HCT116 (cell line): ENCODE measurements around the gene CNTN2. TPM values are rescaled to one million over a fixed set of nuclear protein-coding genes. Genes with fewer than 3 reads are reported as not detected.

Experiments used
- ATAC-seq: fragments of 200-7000 bp; cut with Tn5 transposase; 2 replicates; pipeline ENCODE4 v1.9.1; 2020; ENCODE audit warnings: mild to moderate bottlenecking, moderate library complexity
- BruUV-seq: library from RNA; stranded (reverse); fragments of 400-500 nt; replicated peaks from 2 replicates; lab custom pipeline; 2021; lab: Mats Ljungman, UMichigan
- CTCF ChIA-PET: fragments of 300-600 bp; sonication (Branson Sonifier 250); formaldehyde crosslinking; loops from one replicate; lab custom pipeline; 2021; ENCODE audit warnings: antibody characterized with exemption; lab: Charles Lee
- POLR2A ChIA-PET: fragments of 300-600, 350-600 bp; sonication (Branson Sonifier 250); formaldehyde crosslinking; loops from one replicate; lab custom pipeline; 2021; ENCODE audit warnings: antibody characterized with exemption; lab: Charles Lee
- RAD21 ChIA-PET, 2 experiments: fragments of 300-600 bp; sonication (Branson Sonifier 250); formaldehyde crosslinking; loops; one replicate each; lab custom pipeline; 2023; ENCODE audit warnings: low total read pairs in 2 of 2; ENCODE audit not compliant: uncharacterized antibody in 2 of 2, unreplicated experiment in 2 of 2, low non-redundant PET in 1 of 2; lab: Charles Lee
- DNase-seq: peaks from one replicate; pipeline ENCODE4 v3.0.0-alpha.2; 2010; ENCODE audit warnings: low read depth, low spot score
- H2AFZ ChIP-seq: fragments of 200-600 bp; shearing (Covaris generic), sonication (generic); 2 replicates; pipeline ENCODE4 v1.6.1; 2017; ENCODE audit warnings: low read depth, mixed run types, mixed read lengths, antibody characterized with exemption, low read length; ENCODE audit not compliant: poor library complexity, severe bottlenecking
- H3K27ac ChIP-seq: 2 replicates; pipeline ENCODE4 v1.5.1; 2012; ENCODE audit warnings: low read depth, low read length
- H3K27me3 ChIP-seq: fragments of 200-600 bp; sonication (generic); 2 replicates; pipeline ENCODE4 v1.6.1; 2016; ENCODE audit warnings: mixed run types, low read length, mixed read lengths; ENCODE audit not compliant: insufficient read depth
- H3K36me3 ChIP-seq, 2 experiments: fragments of 200-500 bp in 1 of 2; fragments of 200-600 bp in 1 of 2; sonication (Bioruptor generic) in 1 of 2; sonication (generic) in 1 of 2; 2 replicates each; pipeline versions ENCODE4 v1.5.1 to v1.6.1; 2014 to 2016; ENCODE audit warnings: low read length in 2 of 2, inconsistent platforms in 1 of 2, mixed read lengths in 1 of 2, mixed run types in 1 of 2; ENCODE audit not compliant: insufficient read depth in 2 of 2, control insufficient read depth in 1 of 2
- H3K4me1 ChIP-seq, 2 experiments: fragments of 200-600 bp in 1 of 2; sonication (generic) in 1 of 2; 2 replicates each; pipeline versions ENCODE4 v1.5.1 to v1.6.1; 2012 to 2017; ENCODE audit warnings: low read length in 2 of 2, inconsistent platforms in 1 of 2, mild to moderate bottlenecking in 1 of 2, mixed read lengths in 1 of 2, mixed run types in 1 of 2, moderate library complexity in 1 of 2; ENCODE audit not compliant: insufficient read depth in 2 of 2, control insufficient read depth in 1 of 2
- H3K4me2 ChIP-seq: fragments of 200-600 bp; sonication (generic); 2 replicates; pipeline ENCODE4 v1.6.1; 2017; ENCODE audit warnings: mixed run types, low read length, mixed read lengths
- H3K4me3 ChIP-seq, 2 experiments: fragments of 200-600 bp in 1 of 2; sonication (generic) in 1 of 2; replicated peaks in 1 of 2; 2 replicates each; pipeline ENCODE4 v1.5.1; 2011 to 2016; ENCODE audit warnings: low read length in 2 of 2, control low read depth in 1 of 2, low read depth in 1 of 2, mild to moderate bottlenecking in 1 of 2, mixed read lengths in 1 of 2, mixed run types in 1 of 2
- H3K79me2 ChIP-seq: fragments of 200-600 bp; sonication (generic); 2 replicates; pipeline ENCODE4 v1.6.1; 2017; ENCODE audit warnings: mild to moderate bottlenecking, mixed run types, low read length, moderate library complexity, mixed read lengths; ENCODE audit not compliant: insufficient read depth
- H3K9ac ChIP-seq: fragments of 200-600 bp; sonication (generic); 2 replicates; pipeline ENCODE4 v1.6.1; 2016; ENCODE audit warnings: low read length, mixed read lengths
- H3K9me2 ChIP-seq: fragments of 200-600 bp; sonication (generic), shearing (Covaris generic); 2 replicates; pipeline ENCODE4 v1.6.1; 2017; ENCODE audit warnings: mixed run types, mild to moderate bottlenecking, moderate library complexity; ENCODE audit not compliant: insufficient read depth
- H3K9me3 ChIP-seq, 2 experiments: fragments of 200-500 bp in 1 of 2; fragments of 200-600 bp in 1 of 2; sonication (Bioruptor generic) in 1 of 2; sonication (generic) in 1 of 2; 2 replicates each; pipeline ENCODE4 v1.6.1; 2014 to 2017; ENCODE audit warnings: low read length in 2 of 2, mixed read lengths in 2 of 2, inconsistent platforms in 1 of 2, low read depth in 1 of 2, mild to moderate bottlenecking in 1 of 2, mixed run types in 1 of 2, moderate library complexity in 1 of 2; ENCODE audit not compliant: control insufficient read depth in 1 of 2, insufficient read depth in 1 of 2
- H4K20me1 ChIP-seq: fragments of 200-600 bp; sonication (generic), shearing (Covaris generic); 2 replicates; pipeline ENCODE4 v1.6.1; 2017; ENCODE audit warnings: mixed run types, mild to moderate bottlenecking, moderate library complexity; ENCODE audit not compliant: insufficient read depth
- ATF3 ChIP-seq: IDR thresholded peaks from 2 replicates; pipeline ENCODE4 v1.6.1; 2012
- CEBPB ChIP-seq: IDR thresholded peaks from 2 replicates; pipeline ENCODE4 v1.6.1; 2012; ENCODE audit warnings: low read depth
- EGR1 ChIP-seq: IDR thresholded peaks from 2 replicates; pipeline ENCODE4 v1.6.1; 2012; ENCODE audit warnings: low read depth
- ELF1 ChIP-seq: IDR thresholded peaks from 2 replicates; pipeline ENCODE4 v1.6.1; 2012; ENCODE audit warnings: low read depth, borderline replicate concordance
- EZH2phosphoT487 ChIP-seq: fragments of 200-600 bp; IDR thresholded peaks from 2 replicates; pipeline ENCODE4 v1.6.1; 2018; ENCODE audit warnings: antibody characterized with exemption, borderline replicate concordance
- FOSL1 ChIP-seq: IDR thresholded peaks from 2 replicates; pipeline ENCODE4 v1.6.1; 2012; ENCODE audit warnings: low read depth
- JUND ChIP-seq: IDR thresholded peaks from 2 replicates; pipeline ENCODE4 v1.6.1; 2012
- POLR2A ChIP-seq: IDR thresholded peaks from 2 replicates; pipeline ENCODE4 v1.7.0; 2011; ENCODE audit warnings: borderline replicate concordance; ENCODE audit not compliant: insufficient read depth, insufficient read length; ENCODE audit errors: extremely low read depth
- RAD21 ChIP-seq: IDR thresholded peaks from 2 replicates; pipeline ENCODE4 v1.6.1; 2012; ENCODE audit warnings: low read depth, mild to moderate bottlenecking
- SIN3A ChIP-seq: IDR thresholded peaks from 2 replicates; pipeline ENCODE4 v1.6.1; 2012; ENCODE audit warnings: low read depth
- SRF ChIP-seq: IDR thresholded peaks from 2 replicates; pipeline ENCODE4 v1.6.1; 2012; ENCODE audit warnings: low read depth
- TCF7L2 ChIP-seq: IDR thresholded peaks from 2 replicates; pipeline ENCODE4 v1.7.0; 2011; ENCODE audit warnings: borderline replicate concordance, inconsistent platforms; ENCODE audit not compliant: insufficient read depth, insufficient read length; ENCODE audit errors: extremely low read depth
- YY1 ChIP-seq: IDR thresholded peaks from 2 replicates; pipeline ENCODE4 v1.6.1; 2011; ENCODE audit warnings: low read length, low read depth, moderate library complexity, mild to moderate bottlenecking; ENCODE audit not compliant: insufficient replicate concordance; ENCODE audit errors: extremely low read depth
- ZFX ChIP-seq: fragments of 450-650 bp; IDR thresholded peaks from 2 replicates; pipeline ENCODE4 v1.6.1; 2017
- intact Hi-C: fragments of 100-400 bp; cut with micrococcal nuclease; formaldehyde crosslinking; loops from 2 replicates; pipeline ENCODE4 v1.10.0; 2022
- total RNA-seq: library from RNA; stranded (reverse); gene quantifications from one replicate; pipeline ENCODE4 v1.2.1, GENCODE V29; 2021; ENCODE audit not compliant: unreplicated experiment
- TF ChIP-seq, protein P1 (sequence below), 3 experiments: fragments of 200-600 bp in 1 of 3; sonication (generic) in 1 of 3; IDR thresholded peaks in 2 of 3; conservative IDR thresholded peaks in 1 of 3; 2 replicates each; pipeline ENCODE4 v1.5.1; 2012 to 2017; ENCODE audit warnings: low read depth in 2 of 3, low read length in 2 of 3, antibody characterized with exemption in 1 of 3, borderline replicate concordance in 1 of 3, control low read depth in 1 of 3, mild to moderate bottlenecking in 1 of 3, mixed read lengths in 1 of 3, mixed run types in 1 of 3, moderate library complexity in 1 of 3; ENCODE audit not compliant: insufficient read depth in 1 of 3
- TF ChIP-seq, protein P2 (sequence below): IDR thresholded peaks from 2 replicates; pipeline ENCODE4 v1.6.1; 2012

The CNTN2 gene
- total RNA-seq, 1 experiment from 2014 or later: 0.15 TPM

GRCh38 chr1:205075642-205076155 is 32.7 kb downstream of the CNTN2 start (continued):
- TF ChIP-seq, protein P1, sequence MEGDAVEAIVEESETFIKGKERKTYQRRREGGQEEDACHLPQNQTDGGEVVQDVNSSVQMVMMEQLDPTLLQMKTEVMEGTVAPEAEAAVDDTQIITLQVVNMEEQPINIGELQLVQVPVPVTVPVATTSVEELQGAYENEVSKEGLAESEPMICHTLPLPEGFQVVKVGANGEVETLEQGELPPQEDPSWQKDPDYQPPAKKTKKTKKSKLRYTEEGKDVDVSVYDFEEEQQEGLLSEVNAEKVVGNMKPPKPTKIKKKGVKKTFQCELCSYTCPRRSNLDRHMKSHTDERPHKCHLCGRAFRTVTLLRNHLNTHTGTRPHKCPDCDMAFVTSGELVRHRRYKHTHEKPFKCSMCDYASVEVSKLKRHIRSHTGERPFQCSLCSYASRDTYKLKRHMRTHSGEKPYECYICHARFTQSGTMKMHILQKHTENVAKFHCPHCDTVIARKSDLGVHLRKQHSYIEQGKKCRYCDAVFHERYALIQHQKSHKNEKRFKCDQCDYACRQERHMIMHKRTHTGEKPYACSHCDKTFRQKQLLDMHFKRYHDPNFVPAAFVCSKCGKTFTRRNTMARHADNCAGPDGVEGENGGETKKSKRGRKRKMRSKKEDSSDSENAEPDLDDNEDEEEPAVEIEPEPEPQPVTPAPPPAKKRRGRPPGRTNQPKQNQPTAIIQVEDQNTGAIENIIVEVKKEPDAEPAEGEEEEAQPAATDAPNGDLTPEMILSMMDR (IDR thresholded peaks at IDR 0.05 in 2 of 3, conservative IDR thresholded peaks at IDR 0.05 in 1 of 3; ENCODE audit: borderline replicate concordance in 1 of 3, insufficient read depth in 1 of 3, low read depth in 2 of 3, low read length in 2 of 3): no peak
- no peak for TF ChIP-seq ATF3
- no peak for TF ChIP-seq EGR1

DNA sequence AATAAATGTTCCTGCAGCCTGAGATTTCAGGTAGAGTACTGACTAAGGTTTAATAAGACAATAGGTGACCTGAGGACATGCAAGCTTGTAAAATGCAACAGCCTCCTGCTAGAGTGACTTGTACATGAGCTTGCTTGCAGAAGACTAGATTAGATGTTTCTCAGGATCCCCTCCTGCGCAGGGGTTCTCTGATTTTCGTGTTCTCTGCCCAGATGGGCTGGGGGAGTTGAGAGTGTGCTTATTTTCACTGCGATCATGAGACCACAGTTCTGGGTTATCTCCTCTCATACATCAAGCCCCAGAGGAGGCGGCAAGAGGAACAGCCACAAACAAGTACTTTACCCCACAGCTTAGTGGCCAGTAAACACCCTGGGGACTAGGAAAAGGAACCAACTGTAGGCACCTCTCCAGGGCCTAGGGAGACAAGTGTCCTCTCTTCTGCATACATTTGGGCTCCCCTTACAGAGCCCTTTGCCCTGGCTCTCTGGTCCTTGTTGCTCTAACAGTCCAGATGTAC is 33.3 kb downstream of the CNTN2 start:
- H3K27me3 ChIP-seq: no peaks in the 10 kb centered on the region
- no peaks in the 10 kb centered on the region for H3K36me3 ChIP-seq
- no peaks in the 10 kb centered on the region for H3K79me2 ChIP-seq
- no peaks in the 10 kb centered on the region for H4K20me1 ChIP-seq
- H3K4me3 ChIP-seq: no peak overlapping the region
- DNase-seq: no peak
- no peaks in the 10 kb centered on the region for H3K9me3 ChIP-seq
- BruUV-seq: no TSS peak
- H3K9me2 ChIP-seq: no peaks in the 10 kb centered on the region
- ChIA-PET POLR2A (no interaction called here), RAD21 (interaction anchor here in 1 of 2 experiments (0.7 kb wide), 1 partner anchor 180 kb away, joined by 3 read pairs; no protein-coding TSS in a partner anchor), CTCF (interaction anchor here (1.2 to 2.4 kb wide), 2 partner anchors 10 to 15 kb away, joined by 4 to 20 read pairs; no protein-coding TSS in a partner anchor)
- no peak for ATAC-seq
- H3K4me1 ChIP-seq: no peaks in the 10 kb centered on the region
- H3K4me2 ChIP-seq: no peak overlapping the region
- TF ChIP-seq JUND: no peak
- TF ChIP-seq POLR2A: no peak
- TF ChIP-seq EZH2phosphoT487: no peak
- TF ChIP-seq CEBPB: no peak
- no peak for TF ChIP-seq SRF
- TF ChIP-seq YY1: no peak
- TF ChIP-seq ATF3: no peak
- TF ChIP-seq, protein P2, sequence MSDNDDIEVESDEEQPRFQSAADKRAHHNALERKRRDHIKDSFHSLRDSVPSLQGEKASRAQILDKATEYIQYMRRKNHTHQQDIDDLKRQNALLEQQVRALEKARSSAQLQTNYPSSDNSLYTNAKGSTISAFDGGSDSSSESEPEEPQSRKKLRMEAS: no peak
- no peak for TF ChIP-seq ZFX
- no peak for TF ChIP-seq SIN3A
- no peak for TF ChIP-seq TCF7L2
- TF ChIP-seq ELF1: no peak
- no peak for TF ChIP-seq FOSL1
- no peak for TF ChIP-seq RAD21
- no peak overlapping the region for H3K27ac ChIP-seq
- H3K9ac ChIP-seq: no peak overlapping the region
- intact Hi-C loops: no loop called here
- H2AFZ ChIP-seq: no peak overlapping the region
